HG03135 (cell line): Measurements from ENCODE around the gene RPS18.
"Not testable (repeated sequence)": the region's sequence is repeated elsewhere in the genome, so short reads cannot be mapped to it uniquely, and the experiment has no call there.

Source experiments
- ATAC-seq: cut with Tn5 transposase; IDR thresholded peaks from one replicate; pipeline ENCODE4 v1.9.1; 2021; ENCODE audit warnings: mild to moderate bottlenecking, moderate library complexity; ENCODE audit not compliant: unreplicated experiment

Gene RPS18

DNA sequence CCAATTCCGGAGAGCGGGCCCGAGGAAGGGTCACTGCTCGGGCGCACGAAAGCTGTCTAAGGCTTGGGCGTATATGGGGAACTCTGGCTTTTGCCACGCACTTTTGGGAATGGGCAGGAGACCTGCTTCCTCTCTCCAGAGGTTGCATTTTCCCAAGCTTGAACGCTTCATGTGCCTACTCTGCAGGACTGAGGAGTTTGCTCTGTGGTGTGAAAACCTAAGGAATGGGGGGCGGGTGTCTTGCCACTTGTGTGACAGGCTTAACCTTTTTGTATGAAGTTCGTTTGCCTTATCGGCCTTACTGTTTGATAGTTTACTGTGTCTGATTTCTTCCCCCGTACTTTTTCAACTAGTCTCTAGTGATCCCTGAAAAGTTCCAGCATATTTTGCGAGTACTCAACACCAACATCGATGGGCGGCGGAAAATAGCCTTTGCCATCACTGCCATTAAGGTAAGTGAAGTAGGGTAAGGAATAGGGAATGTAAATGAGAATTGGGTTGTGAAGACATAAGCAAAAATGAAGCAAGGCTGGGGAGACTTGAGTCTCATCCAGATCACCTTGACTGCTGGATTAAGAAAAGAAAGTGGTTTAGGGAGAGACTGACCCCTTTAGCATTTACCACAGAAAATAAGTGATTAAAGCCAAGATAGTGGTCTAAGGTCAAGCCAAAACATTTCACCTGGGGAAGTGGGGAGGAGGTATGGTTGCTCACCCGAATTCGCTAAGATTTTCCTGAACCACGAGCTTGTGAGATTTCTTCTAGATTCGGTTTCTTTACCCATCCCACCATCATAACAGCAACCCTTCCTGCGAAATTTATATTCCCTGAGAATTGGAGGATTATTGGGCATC lies 627 bp downstream of the RPS18 start:
- peak; percentile 8 for ATAC-seq

DNA sequence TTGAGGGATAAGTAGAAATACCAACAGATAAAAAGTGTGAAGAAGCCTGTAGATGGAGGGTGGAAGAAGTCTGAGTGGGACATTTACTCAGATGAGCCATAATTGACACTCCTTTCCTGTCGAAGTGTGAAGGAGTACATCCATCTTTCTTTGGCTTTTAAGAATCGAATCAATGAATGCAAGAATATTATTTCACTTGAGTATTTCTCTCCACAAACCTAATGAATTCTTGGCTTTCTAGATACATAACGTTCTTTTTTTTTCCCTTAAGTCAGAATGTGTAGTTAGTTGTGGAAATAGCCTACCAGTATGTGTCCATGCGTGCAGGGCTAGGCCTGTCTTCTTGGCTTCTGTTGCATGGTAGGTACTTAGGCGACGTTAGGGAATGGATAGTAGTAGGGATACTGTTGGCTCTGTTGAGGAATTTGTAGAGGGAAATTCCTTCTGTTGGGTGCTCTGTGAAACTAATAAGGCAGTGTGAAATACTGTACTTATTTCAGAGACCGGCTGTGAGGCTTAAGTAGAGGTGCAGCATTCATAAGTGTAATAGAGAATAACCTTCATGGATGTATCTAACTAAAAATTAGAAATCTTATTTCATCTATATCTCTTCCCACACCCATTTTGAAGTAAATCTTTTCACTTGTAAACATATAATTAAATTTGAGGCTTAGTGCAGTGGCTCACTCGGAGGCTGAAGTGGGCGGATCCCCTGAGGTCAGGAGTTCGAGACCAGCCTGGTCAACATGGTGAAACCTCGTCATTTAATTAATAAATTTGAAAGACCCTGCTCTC lies 1.5 kb downstream of the RPS18 start:
- ATAC-seq, result no peak

DNA sequence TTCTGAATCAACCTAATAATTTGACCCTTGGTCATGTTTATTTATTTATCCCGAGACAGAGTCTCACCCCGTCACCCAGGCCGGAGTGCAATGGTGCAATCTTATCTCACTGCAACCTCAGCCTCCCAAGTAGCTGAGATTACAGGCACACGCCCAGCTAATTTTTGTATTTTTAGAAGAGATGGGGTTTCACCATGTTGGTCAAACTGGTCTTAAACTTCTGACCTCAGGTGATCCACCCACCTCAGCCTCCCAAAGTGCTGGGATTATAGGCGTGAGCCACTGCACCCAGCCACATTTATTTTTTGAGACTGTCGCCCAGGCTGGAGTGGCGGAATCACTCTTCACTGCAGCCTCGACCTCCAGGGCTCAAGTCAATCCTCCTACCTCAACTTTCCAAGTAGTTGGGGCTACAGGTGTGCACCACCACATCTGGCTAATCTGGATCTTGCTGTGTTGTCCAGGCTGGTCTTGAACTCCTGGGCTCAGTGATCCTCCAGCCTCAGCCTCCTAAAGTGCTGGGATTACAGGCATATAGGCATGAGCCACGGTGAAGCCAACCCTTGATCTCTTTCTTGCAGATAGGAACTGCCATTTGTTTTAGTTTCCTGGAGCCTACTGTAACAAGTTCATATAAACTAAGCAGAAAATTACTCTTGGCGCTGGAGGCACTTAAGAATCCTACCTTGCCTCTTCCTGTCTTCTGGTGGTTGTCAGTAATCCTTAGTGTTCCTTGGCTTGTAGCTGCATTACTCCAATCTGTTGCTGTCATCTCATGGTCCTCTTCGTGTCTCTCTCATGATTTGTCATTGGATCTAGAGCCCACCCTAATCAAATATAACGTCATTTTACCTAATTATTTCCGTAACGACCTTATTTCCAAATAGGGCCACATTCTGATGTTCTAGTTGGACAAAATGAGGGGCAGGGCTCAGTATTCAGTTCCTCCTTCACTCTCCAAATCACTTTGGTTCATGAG lies 2.3 kb downstream of the RPS18 start:
- ATAC-seq, result no peak

DNA sequence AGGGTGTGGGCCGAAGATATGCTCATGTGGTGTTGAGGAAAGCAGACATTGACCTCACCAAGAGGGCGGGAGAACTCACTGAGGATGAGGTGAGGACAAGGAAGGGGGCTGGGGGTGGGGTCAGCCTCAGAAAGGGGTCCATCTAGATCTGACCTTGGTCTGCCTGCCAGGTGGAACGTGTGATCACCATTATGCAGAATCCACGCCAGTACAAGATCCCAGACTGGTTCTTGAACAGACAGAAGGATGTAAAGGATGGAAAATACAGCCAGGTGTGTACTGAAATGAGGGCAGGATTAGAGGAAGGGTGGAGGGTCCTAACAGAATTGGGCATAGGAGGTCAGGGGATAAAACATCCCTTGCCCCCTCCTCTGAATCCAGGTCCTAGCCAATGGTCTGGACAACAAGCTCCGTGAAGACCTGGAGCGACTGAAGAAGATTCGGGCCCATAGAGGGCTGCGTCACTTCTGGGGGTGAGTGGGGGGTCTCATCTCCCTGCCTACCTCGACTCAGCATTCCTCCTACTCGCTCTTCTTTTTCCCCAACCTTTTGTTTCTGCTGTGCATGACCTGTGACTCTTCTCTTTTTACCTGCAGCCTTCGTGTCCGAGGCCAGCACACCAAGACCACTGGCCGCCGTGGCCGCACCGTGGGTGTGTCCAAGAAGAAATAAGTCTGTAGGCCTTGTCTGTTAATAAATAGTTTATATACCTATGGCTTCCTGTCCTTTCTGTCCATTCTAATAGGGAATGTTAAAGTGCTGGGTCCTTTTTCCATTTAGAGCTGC lies 4.1 kb downstream of the RPS18 start:
- ATAC-seq, result not testable (repeated sequence)

DNA sequence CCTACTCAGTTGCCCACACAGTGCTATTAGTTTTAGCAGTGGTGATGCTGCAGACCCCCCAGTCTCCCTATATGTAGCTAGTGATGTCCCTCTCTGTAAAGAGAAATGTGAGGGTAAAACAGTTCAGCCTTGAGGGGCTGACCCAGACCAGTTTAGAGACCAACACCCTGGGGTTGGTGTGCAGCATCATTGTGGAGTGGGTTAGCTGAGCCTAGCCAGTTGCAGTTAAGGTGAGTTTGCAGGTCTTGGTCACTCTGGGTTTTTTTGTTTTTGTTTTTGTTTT lies 4.6 kb downstream of the RPS18 start:
- peak; percentile 1 for ATAC-seq

DNA sequence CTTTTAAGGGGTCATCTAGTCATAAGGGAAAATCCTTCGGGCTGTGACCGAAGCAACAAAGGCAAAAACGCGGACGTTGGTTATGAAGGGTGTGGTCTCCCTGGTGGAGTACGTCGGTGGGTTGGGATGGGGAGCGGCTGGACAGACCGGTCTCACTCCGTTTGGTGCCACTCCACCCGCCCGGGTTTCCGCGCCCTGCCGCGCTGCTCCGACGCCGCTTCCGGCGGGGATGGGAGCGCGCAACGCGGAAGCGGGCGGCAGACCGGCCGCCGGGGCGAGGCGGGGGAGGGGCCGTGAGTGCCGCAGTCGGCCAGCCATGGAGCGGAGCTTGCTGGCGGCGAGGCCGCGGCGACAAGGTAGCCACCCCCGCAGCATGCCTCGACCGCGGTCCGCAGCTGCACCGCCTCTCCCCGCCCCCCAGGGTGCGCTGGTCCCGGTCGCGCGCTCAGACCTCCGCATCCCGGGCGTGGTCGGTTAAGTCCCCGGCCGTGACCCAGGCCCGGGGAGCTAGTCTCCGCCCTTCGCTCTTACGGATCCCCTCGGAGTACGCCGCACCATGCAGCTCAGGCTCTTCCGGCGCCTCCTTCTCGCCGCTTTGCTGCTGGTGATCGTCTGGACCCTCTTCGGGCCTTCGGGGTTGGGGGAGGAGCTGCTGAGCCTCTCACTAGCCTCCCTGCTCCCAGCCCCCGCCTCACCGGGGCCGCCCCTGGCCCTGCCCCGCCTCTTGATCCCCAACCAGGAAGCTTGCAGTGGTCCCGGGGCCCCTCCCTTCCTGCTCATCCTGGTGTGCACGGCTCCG lies 5.2 kb downstream of the RPS18 start, which contains the start of gene B3GALT4:
TSS of gene B3GALT4 (plus strand) at position 260 of the 799 bp plus-strand sequence. CDS start at position 557, 297 bp downstream.
- ATAC-seq, result peak; percentile 46

DNA sequence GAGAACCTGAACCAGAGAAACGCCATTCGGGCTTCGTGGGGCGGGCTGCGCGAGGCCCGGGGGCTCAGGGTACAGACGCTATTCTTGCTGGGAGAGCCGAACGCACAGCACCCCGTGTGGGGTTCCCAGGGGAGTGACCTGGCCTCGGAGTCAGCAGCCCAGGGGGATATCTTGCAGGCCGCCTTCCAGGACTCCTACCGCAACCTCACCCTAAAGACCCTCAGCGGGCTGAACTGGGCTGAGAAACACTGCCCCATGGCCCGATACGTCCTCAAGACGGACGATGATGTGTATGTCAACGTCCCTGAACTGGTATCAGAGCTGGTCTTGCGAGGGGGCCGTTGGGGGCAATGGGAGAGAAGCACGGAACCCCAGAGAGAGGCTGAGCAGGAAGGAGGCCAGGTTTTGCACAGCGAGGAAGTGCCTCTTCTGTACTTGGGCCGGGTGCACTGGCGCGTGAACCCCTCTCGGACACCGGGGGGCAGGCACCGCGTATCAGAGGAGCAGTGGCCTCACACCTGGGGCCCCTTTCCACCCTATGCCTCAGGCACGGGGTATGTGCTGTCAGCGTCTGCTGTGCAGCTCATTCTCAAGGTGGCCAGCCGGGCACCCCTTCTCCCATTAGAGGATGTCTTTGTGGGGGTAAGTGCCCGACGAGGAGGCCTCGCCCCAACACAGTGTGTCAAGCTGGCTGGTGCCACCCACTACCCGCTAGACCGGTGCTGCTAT lies 6.0 kb downstream of the RPS18 start:
- no peak for ATAC-seq

DNA sequence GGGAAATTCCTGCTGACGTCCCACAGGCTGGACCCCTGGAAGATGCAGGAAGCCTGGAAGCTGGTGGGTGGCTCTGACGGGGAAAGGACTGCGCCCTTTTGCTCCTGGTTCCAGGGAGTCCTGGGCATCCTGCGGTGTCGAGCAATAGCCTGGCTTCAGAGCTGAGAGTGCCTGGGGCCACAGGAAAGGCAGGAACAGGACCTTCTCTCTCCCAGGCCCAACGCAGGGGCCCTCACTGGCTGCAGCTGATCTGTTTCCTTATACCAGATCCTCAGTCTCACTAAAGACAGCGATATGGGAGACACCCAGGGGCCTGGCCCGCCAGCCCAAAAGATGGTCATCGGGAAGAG lies 6.5 kb downstream of the RPS18 start:
- no peak for ATAC-seq

DNA sequence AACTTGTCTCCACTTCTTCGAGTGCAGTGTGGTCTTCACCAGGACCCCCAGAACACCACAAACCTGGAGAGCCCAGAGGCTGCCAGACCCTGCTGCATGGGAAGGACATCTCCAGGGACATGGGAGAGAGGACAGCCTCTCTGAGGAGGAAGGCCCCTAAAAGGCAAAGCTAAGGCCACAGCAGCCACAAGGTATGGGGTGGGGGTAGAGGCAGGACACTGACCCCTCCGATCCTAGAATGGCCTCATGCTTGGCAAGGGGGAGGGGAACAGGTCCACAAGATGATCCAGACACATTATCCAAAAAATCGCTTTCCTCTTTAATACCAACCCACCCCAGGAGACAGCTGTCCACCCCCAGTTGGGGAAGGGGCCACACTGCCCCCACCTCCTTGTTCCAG lies 6.9 kb downstream of the RPS18 start:
- no peak for ATAC-seq

DNA sequence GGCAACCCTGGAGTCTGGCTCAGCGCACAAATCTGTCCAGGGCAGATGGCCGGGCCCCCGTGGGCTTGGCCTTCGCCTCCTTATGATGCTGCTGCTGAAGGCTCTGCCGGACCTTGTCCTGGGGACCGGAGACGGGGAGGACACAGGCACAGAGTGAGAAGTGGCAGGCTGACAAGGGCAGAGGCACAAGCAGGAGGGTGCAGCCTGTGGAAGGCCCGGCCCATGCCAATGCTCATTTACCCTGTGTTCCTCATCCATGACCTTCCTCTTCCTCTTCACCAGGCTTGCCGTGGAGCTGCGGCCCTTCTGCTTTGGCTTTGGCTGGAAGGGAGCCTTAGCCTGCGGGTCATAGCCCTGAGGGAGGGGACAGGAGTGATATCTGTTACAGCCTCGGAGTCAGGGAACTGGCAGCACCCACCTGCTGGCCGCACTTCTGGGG lies 7.4 kb downstream of the RPS18 start:
- ATAC-seq, result no peak

DNA sequence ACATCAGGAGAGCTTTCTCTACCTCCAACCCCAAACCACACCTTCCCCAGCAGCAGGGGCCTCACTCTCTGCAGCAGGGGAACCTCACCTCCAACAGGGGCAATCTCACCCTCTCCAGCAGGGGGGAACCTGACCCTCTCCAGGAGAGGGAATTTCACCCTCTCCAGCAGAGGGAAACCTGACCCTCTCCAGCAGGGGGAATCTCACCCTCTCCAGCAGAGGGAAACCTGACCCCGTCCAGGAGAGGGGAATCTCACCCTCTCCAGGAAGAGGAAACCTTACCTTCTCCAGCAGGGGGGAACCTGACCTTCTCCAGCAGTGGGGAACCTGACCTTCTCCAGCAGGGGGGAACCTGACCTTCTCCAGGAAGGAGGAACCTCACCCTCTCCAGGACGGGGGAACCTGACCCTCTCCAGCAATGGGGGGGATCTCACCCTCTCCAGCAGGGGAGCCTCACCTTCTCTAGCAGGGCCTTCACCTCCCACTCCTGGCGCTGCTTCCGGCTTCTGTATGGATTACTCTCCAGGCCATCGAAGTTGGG lies 8.2 kb downstream of the RPS18 start:
- ATAC-seq, result no peak

DNA sequence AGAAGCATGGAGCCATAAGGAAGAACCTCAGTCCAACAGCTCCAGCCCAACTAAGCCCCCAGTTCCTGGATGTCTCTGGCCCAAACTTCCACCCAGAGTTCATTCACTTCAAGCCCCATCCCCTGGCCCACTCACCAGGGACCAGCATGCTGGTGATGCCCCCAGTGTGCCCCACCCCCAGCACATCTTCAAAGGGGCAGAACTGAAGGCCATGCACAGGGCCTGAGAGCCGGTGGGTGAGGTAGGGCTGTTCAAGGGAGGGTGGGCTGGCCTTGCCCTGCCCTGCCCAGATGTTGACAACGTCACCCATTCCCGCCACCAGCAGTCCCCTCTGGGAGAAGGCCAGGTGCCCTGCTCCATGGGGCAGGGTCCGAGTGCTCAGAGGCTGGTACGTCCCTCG lies 8.7 kb downstream of the RPS18 start:
- no peak for ATAC-seq

DNA sequence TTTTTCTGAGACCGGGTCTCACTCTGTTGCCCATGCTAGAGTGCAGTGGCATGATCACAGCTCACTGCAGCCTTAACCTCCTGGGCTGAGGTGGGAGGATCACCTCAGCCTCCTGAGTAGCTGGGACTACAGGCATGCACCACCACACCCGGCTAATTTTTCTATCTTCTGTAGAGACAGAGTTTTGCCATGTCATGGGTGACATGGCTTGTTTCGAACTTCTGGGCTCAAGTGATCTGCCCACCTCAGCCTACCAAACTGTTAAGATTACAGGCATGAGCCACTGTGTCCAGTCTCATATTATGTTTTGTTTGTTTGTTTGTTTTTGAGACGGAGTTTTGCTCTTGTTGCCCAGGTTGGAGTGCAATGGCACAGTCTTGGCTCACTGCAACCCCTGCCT lies 13.3 kb downstream of the RPS18 start:
- ATAC-seq, result not testable (repeated sequence)

DNA sequence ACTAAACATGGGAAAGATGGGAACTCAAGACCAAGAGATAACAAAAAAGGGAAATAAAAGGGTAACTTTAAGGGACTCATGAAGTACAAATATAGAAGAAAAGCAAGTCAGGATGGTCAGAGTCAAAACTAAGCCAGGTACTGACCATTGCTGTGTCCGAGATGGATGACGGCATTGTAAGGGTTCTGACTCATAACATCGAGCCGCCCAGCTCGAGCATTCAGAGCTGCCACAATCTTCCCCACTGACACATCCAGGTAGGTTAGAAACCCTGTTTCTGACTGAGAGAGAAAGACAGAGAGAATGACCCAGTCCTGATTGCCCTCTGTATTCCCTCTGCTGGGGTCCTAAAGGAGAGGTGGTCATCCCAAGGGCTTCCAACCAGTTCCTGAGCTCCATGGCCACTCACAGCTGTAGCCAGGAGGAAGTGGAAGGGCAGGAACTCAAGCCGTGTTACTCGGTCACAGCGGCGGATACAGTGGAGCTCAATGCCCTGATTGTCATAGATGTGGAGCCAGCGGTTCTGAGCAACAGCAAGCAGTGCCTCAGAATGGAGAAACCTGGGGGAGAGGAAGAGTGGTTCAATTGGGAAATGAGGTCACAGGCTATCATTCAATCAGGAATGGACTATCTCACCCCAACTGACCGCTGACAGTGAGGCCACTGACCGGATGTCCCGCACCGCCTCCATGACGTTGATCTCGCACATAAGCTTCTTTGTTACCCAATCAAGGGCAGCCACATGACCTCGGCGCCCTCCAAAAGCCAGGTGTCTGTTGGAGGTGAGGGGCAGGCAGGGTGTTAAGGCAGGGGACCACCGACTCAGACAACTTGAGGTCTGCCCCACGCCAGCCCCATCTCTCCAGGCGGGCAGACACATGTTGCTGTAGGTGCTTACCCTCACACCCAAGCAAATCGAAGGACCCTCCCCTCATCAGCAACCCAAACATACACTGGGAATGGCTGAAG lies 15.4 kb downstream of the RPS18 start:
- no peak for ATAC-seq

DNA sequence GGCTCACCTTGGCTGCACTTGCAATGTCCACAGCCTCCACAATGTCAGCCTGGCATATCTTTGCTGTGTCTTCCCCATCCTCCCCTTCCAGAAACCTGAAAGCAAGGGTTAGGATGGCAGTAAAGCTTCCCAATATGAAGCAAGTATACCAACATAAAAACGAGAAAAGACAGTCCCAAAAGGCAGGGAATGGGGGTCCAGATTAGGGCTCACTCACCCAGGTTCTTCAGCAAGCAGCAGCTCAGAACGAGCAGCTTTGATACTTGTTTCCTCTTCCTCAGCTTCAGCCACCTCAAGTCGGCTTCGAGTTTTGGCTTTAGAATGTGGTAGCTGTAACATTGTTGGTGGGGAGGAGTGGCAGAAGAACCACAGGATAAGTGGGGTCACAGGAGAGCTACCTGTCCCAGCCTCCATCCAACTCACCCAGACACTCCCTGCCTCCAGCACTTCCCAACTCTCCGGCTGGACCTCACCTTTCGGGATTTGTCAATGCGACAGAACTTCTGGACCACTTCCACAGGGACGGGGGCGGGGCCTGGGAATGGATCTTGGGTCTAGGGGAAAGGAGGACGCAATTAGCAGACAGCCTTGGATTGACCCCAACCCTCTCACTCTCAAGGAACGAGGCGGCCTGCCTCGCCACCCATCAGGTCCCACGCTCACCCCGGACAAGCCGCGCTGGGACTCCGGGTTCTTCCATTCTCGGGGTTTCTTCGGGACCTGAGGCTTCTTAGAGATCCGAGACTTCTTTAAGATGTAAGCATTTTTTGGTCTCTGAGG lies 16.5 kb downstream of the RPS18 start:
- ATAC-seq, result no peak

DNA sequence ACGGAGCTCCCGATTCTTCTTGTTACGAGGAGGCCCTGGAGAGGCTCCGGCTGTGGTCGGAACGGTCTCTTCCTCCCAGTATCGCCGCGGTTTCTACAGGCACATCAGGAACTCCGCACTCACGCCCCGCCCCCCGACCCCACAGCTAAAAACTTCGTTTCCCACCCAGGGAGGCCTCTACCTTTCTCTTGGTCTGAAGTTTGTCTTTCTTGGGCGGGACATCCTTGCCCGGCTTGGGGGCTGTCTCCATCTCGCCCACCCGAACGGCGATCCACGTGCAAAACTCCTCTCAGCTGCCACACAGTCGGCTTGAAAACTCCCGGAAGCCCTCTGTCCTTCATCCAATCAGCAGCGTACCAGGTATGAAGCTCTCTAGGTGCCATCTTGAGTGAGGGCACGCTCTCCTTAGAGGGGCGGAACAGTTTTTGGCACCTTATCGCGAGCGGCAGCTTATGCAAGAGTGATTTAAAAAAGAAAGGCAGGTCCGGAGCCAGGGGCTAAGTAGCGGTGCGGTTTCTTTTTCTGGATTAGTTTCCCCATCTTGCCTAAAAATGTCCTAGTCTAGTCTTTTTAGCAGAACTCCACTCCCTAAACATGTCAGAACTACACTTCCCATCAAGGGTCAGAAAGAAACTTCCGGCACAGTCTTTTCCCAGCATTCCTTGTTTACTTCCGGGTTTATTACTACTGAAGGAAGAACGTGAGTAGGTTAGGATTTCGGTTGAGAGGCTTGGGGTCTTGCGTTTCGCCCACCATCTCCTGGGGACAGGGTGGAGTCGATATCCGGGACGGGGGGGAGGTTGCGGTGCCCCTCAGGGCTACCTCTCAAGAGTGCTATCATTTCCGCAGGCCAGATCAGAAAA lies 17.3 kb downstream of the RPS18 start, which contains the start of the genes PFDN6 and WDR46:
TSS of gene PFDN6 (plus strand) at position 681 of the 863 bp plus-strand sequence. CDS start 256 bp downstream, outside the sequence.
TSS of gene WDR46 (minus strand) at position 319 of the 863 bp plus-strand sequence. CDS start at position 250, 69 bp downstream.
- peak; percentile 84 for ATAC-seq
